GM23338 (cell line): ENCODE data around the gene L3MBTL2. TPM values are rescaled to one million over a fixed set of nuclear protein-coding genes. Genes with fewer than 3 reads are reported as not detected.

Experiments
- ATAC-seq: fragments of 200-7000 bp; cut with Tn5 transposase; 3 replicates; pipeline ENCODE4 v1.9.1; 2020
- DNase-seq: peaks from one replicate; pipeline ENCODE4 v3.0.0-alpha.2; 2015; ENCODE audit warnings: low spot score
- H2AFZ ChIP-seq: fragments of 200-600 bp; sonication (generic); 2 replicates; pipeline ENCODE4 v1.8.0; 2016; ENCODE audit warnings: antibody characterized with exemption, mild to moderate bottlenecking, moderate library complexity
- H3F3A ChIP-seq: fragments of 200-600 bp; sonication (generic); replicated peaks from 2 replicates; pipeline ENCODE4 v1.8.0; 2017; ENCODE audit warnings: antibody characterized with exemption, mixed run types, low read depth
- H3K27ac ChIP-seq: fragments of 200-600 bp; sonication (generic); 2 replicates; pipeline ENCODE4 v1.6.1; 2016; ENCODE audit warnings: low read depth
- H3K27me3 ChIP-seq: fragments of 200-600 bp; sonication (generic); 2 replicates; pipeline ENCODE4 v1.8.0; 2016; ENCODE audit warnings: mild to moderate bottlenecking, mixed run types, moderate library complexity; ENCODE audit not compliant: insufficient read depth
- H3K36me3 ChIP-seq: fragments of 200-600 bp; sonication (generic); 2 replicates; pipeline ENCODE4 v1.8.0; 2016; ENCODE audit warnings: mild to moderate bottlenecking; ENCODE audit not compliant: insufficient read depth
- H3K4me1 ChIP-seq: fragments of 200-600 bp; sonication (generic); 2 replicates; pipeline ENCODE4 v1.8.0; 2016; ENCODE audit warnings: mild to moderate bottlenecking, moderate library complexity; ENCODE audit not compliant: insufficient read depth
- H3K4me2 ChIP-seq: fragments of 200-600 bp; sonication (generic); 2 replicates; pipeline ENCODE4 v1.7.1; 2017; ENCODE audit warnings: mixed run types
- H3K4me3 ChIP-seq: fragments of 200-600 bp; sonication (generic); 2 replicates; pipeline ENCODE4 v1.6.1; 2016; ENCODE audit warnings: mixed run types
- H3K79me2 ChIP-seq: fragments of 200-600 bp; sonication (generic); replicated peaks from 2 replicates; pipeline ENCODE4 v1.8.0; 2017; ENCODE audit warnings: mild to moderate bottlenecking; ENCODE audit not compliant: insufficient read depth
- H3K9me2 ChIP-seq: fragments of 200-600 bp; sonication (generic); 2 replicates; pipeline ENCODE4 v1.8.0; 2017; ENCODE audit not compliant: insufficient read depth
- H4K20me1 ChIP-seq: fragments of 200-600 bp; sonication (generic); replicated peaks from 2 replicates; pipeline ENCODE4 v1.8.0; 2017; ENCODE audit warnings: mild to moderate bottlenecking; ENCODE audit not compliant: insufficient read depth
- H3K27ac Mint-ChIP-seq: 2 replicates; pipeline ENCODE4 v1.8.0; 2020; ENCODE audit warnings: inconsistent platforms, mild to moderate bottlenecking, moderate library complexity, mixed read lengths
- H3K27me3 Mint-ChIP-seq: 3 replicates; pipeline ENCODE4 v1.8.0; 2022; ENCODE audit warnings: low read depth, mild to moderate bottlenecking, moderate library complexity, mixed read lengths, inconsistent platforms; ENCODE audit not compliant: insufficient read depth, poor library complexity
- H3K36me3 Mint-ChIP-seq: 3 replicates; pipeline ENCODE4 v1.8.0; 2021; ENCODE audit warnings: low read depth, mild to moderate bottlenecking, inconsistent platforms, moderate library complexity, mixed read lengths
- H3K4me1 Mint-ChIP-seq: 3 replicates; pipeline ENCODE4 v1.8.0; 2020; ENCODE audit warnings: mild to moderate bottlenecking, inconsistent platforms, mixed read lengths
- H3K4me3 Mint-ChIP-seq: 3 replicates; pipeline ENCODE4 v1.8.0; 2021; ENCODE audit warnings: moderate library complexity, mild to moderate bottlenecking, inconsistent platforms, mixed read lengths
- H3K9me3 Mint-ChIP-seq: 3 replicates; pipeline ENCODE4 v1.8.0; 2020; ENCODE audit warnings: moderate library complexity, mild to moderate bottlenecking, inconsistent platforms, mixed read lengths
- CREB1 ChIP-seq: fragments of 250-450 bp; sonication (Bioruptor Pico); IDR thresholded peaks from 2 replicates; pipeline ENCODE4 v1.5.0; 2020; ENCODE audit warnings: low read depth, mild to moderate bottlenecking, moderate library complexity
- EZH2 ChIP-seq: fragments of 200-600 bp; sonication (generic); IDR thresholded peaks from one replicate; pipeline ENCODE4 v1.8.0; 2017; ENCODE audit warnings: antibody characterized with exemption, mild to moderate bottlenecking, low read depth; ENCODE audit not compliant: unreplicated experiment
- REST ChIP-seq: IDR thresholded peaks from one replicate; pipeline ENCODE4 v1.6.1; 2018; ENCODE audit warnings: antibody characterized with exemption; ENCODE audit not compliant: unreplicated experiment
- STAT1 ChIP-seq: IDR thresholded peaks from one replicate; pipeline ENCODE4 v1.6.1; 2016; ENCODE audit warnings: antibody characterized with exemption; ENCODE audit not compliant: unreplicated experiment
- ZNF331 ChIP-seq: fragments of 250-450 bp; sonication (Bioruptor Pico); IDR thresholded peaks from 2 replicates; pipeline ENCODE4 v1.5.0; 2020; ENCODE audit warnings: low read depth, mild to moderate bottlenecking, moderate library complexity
- ZNF462 ChIP-seq: fragments of 250-450 bp; sonication (Bioruptor Pico); IDR thresholded peaks from 2 replicates; pipeline ENCODE4 v1.5.0; 2020; ENCODE audit warnings: mild to moderate bottlenecking, moderate library complexity
- polyA plus RNA-seq: library from polyadenylated mRNA; unstranded; fragments of >200 nt; fragmentation: Nextera tagmentation; extraction: Ambion mirVana; gene quantifications from 2 replicates; pipeline ENCODE4 v1.2.1, GENCODE V29; 2016
- total RNA-seq: library from RNA; depleted of rRNA; stranded (reverse); fragments of >200 nt; shearing (Covaris generic); gene quantifications from 2 replicates; pipeline ENCODE4 v1.2.3, GENCODE V29; 2014

Gene L3MBTL2
- total and polyA plus RNA-seq, 2 experiments from 2014 or later, result 13.9 to 27.1 TPM

GRCh38 chr22:41169157-41169556 is 36.0 kb upstream of the L3MBTL2 start (continued):
- TF ChIP-seq ZNF462, result no peak
- no peak for TF ChIP-seq CREB1 (CRISPR knock-in tag)

GRCh38 chr22:41171996-41172395 is 33.1 kb upstream of the L3MBTL2 start:
- Histone ChIP-seq H4K20me1 (peaks cover 15% of the 10 kb centered on the region), H3K27me3 (no peaks in the 10 kb centered on the region), H3K79me2 (no peaks in the 10 kb centered on the region; the same call in 1 of the 2 replicates), H3K4me1 (no peaks in the 10 kb centered on the region), H3K4me2 (no peak overlapping the region), H3F3A (peaks cover 41% of the 10 kb centered on the region), H3K9me2 (no peaks in the 10 kb centered on the region), H3K27ac (no peak overlapping the region), H3K36me3 (peaks cover 85% of the 10 kb centered on the region), H3K4me3 (no peak overlapping the region), H2AFZ (no peak overlapping the region)
- DNase-seq, result no peak
- Mint-ChIP-seq H3K36me3 (peaks cover 96% of the 10 kb centered on the region), H3K9me3 (no peaks in the 10 kb centered on the region), H3K4me1 (no peaks in the 10 kb centered on the region), H3K27ac (no peak overlapping the region), H3K4me3 (no peak overlapping the region), H3K27me3 (peaks cover 6% of the 10 kb centered on the region)
- ATAC-seq, result no peak
- TF ChIP-seq ZNF331, result no peak
- no peak for TF ChIP-seq EZH2
- no peak for TF ChIP-seq REST
- no peak for TF ChIP-seq STAT1
- TF ChIP-seq ZNF462, result no peak
